ENCODE measurements around the gene LYPD8. TPM values are rescaled to one million over a fixed set of nuclear protein-coding genes. Genes with fewer than 3 reads are reported as not detected.

LYPD8 gene
- polyA plus RNA-seq, 1 donor from 2014 or later: not detected

DNA sequence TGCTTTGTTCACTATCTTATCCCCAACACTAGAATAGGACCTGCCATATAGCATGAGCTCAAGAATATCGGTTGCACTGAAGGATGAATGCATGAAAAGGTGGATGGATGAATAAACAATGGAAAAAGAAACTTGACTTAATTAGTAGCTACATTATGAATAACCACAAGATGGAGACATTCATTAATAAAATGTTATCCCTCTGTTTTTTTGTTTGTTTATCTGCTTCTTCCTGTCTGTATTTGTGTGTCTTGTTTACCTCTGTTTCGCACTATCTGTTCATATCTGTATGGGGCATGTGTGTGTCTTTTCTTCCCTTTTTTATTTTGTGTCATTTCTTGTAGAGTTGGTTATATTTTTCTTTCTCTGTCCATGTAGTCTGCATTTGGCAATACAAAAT, 51.9 kb downstream of the LYPD8 start:
- H3K9ac ChIP-seq (ENCODE audit: low read length): no peak overlapping the region
- no peaks in the 10 kb centered on the region for H3K36me3 ChIP-seq (ENCODE audit: insufficient read depth, low read length)
- H3K4me3 ChIP-seq (ENCODE audit: low read length): no peak overlapping the region
- H3K79me2 ChIP-seq (replicated peaks; ENCODE audit: insufficient read depth, low read length): no peaks in the 10 kb centered on the region
- no peak overlapping the region for H2AFZ ChIP-seq (ENCODE audit: low read depth, low read length)
- H4K20me1 ChIP-seq (ENCODE audit: insufficient read depth): no peaks in the 10 kb centered on the region
- H3F3A ChIP-seq (ENCODE audit: insufficient read depth, low read length, poor library complexity, severe bottlenecking): no peaks in the 10 kb centered on the region
- no peak for TF ChIP-seq EP300 (conservative IDR thresholded peaks at IDR 0.05; ENCODE audit: poor library complexity, severe bottlenecking)
- no peak for TF ChIP-seq RAD21 (conservative IDR thresholded peaks at IDR 0.05)
- no peak for TF ChIP-seq POLR2AphosphoS5 (IDR thresholded peaks at IDR 0.05)
- TF ChIP-seq, protein P1, sequence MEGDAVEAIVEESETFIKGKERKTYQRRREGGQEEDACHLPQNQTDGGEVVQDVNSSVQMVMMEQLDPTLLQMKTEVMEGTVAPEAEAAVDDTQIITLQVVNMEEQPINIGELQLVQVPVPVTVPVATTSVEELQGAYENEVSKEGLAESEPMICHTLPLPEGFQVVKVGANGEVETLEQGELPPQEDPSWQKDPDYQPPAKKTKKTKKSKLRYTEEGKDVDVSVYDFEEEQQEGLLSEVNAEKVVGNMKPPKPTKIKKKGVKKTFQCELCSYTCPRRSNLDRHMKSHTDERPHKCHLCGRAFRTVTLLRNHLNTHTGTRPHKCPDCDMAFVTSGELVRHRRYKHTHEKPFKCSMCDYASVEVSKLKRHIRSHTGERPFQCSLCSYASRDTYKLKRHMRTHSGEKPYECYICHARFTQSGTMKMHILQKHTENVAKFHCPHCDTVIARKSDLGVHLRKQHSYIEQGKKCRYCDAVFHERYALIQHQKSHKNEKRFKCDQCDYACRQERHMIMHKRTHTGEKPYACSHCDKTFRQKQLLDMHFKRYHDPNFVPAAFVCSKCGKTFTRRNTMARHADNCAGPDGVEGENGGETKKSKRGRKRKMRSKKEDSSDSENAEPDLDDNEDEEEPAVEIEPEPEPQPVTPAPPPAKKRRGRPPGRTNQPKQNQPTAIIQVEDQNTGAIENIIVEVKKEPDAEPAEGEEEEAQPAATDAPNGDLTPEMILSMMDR (IDR thresholded peaks at IDR 0.05; ENCODE audit: poor library complexity, severe bottlenecking): no peak
- TF ChIP-seq MXI1 (conservative IDR thresholded peaks at IDR 0.05; ENCODE audit: poor library complexity, severe bottlenecking): no peak
- TF ChIP-seq EZH2 (IDR thresholded peaks at IDR 0.05; ENCODE audit: borderline replicate concordance, insufficient read depth, low read length, poor library complexity, severe bottlenecking): no peak
- TF ChIP-seq, protein P2, sequence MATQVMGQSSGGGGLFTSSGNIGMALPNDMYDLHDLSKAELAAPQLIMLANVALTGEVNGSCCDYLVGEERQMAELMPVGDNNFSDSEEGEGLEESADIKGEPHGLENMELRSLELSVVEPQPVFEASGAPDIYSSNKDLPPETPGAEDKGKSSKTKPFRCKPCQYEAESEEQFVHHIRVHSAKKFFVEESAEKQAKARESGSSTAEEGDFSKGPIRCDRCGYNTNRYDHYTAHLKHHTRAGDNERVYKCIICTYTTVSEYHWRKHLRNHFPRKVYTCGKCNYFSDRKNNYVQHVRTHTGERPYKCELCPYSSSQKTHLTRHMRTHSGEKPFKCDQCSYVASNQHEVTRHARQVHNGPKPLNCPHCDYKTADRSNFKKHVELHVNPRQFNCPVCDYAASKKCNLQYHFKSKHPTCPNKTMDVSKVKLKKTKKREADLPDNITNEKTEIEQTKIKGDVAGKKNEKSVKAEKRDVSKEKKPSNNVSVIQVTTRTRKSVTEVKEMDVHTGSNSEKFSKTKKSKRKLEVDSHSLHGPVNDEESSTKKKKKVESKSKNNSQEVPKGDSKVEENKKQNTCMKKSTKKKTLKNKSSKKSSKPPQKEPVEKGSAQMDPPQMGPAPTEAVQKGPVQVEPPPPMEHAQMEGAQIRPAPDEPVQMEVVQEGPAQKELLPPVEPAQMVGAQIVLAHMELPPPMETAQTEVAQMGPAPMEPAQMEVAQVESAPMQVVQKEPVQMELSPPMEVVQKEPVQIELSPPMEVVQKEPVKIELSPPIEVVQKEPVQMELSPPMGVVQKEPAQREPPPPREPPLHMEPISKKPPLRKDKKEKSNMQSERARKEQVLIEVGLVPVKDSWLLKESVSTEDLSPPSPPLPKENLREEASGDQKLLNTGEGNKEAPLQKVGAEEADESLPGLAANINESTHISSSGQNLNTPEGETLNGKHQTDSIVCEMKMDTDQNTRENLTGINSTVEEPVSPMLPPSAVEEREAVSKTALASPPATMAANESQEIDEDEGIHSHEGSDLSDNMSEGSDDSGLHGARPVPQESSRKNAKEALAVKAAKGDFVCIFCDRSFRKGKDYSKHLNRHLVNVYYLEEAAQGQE (IDR thresholded peaks at IDR 0.05; ENCODE audit: borderline replicate concordance): no peak
- no peak for TF ChIP-seq TAF1 (IDR thresholded peaks at IDR 0.05; ENCODE audit: low read depth)
- H3K9me2 ChIP-seq (ENCODE audit: insufficient read depth, low read length): no peaks in the 10 kb centered on the region
- no peaks in the 10 kb centered on the region for H3K27me3 ChIP-seq (ENCODE audit: insufficient read depth, low read depth, low read length)
- peaks cover 2% of the 10 kb centered on the region for H3K9me3 ChIP-seq (ENCODE audit: low read length)
- no peak overlapping the region for H3K4me2 ChIP-seq (ENCODE audit: low read length)
- no peak overlapping the region for H3K27ac ChIP-seq (ENCODE audit: low read length)

DNA sequence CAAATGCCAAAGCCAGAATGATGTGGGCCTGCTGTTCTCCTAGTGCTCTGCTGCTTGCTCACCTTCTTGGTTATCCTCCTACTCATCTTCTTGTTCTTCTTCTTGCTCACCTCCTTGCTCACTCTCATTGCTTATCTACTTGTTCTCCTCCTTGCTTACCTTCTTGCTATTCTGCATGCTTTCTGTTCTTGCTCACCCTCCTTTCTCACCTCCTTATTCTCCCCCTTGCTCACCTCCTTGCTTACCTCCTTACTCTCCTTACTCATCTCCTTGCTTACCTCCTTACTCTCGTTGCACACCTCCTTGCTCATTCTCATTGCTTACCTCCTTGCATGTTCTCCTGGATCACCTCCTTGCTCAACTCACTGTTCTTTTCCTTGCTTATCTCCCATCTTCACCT, 52.8 kb downstream of the LYPD8 start, which contains the start of gene OR14I1:
Gene OR14I1, minus strand, starts transcription at position 53 of the 400 bp plus-strand sequence.
- no peaks in the 10 kb centered on the region for H3K27me3 ChIP-seq (ENCODE audit: insufficient read depth, low read depth, low read length)
- H3K79me2 ChIP-seq (replicated peaks; ENCODE audit: insufficient read depth, low read length): no peaks in the 10 kb centered on the region
- no peak within 1 kb of the TSS for H3K4me3 ChIP-seq (ENCODE audit: low read length)
- H3K36me3 ChIP-seq (ENCODE audit: insufficient read depth, low read length): no peaks in the 10 kb centered on the region
- H3K9ac ChIP-seq (ENCODE audit: low read length): no peak within 1 kb of the TSS
- no peak within 1 kb of the TSS for H2AFZ ChIP-seq (ENCODE audit: low read depth, low read length)
- no peaks in the 10 kb centered on the region for H3K9me2 ChIP-seq (ENCODE audit: insufficient read depth, low read length)
- TF ChIP-seq, protein P1 (IDR thresholded peaks at IDR 0.05; ENCODE audit: poor library complexity, severe bottlenecking): no peak
- TF ChIP-seq POLR2AphosphoS5 (IDR thresholded peaks at IDR 0.05) (no peak), SMC3 (conservative IDR thresholded peaks at IDR 0.05; ENCODE audit: poor library complexity) (no peak), EP300 (conservative IDR thresholded peaks at IDR 0.05; ENCODE audit: poor library complexity, severe bottlenecking) (no peak), TAF1 (IDR thresholded peaks at IDR 0.05; ENCODE audit: low read depth) (no peak), MXI1 (conservative IDR thresholded peaks at IDR 0.05; ENCODE audit: poor library complexity, severe bottlenecking) (no peak), RAD21 (conservative IDR thresholded peaks at IDR 0.05) (no peak), EZH2 (IDR thresholded peaks at IDR 0.05; ENCODE audit: borderline replicate concordance, insufficient read depth, low read length, poor library complexity, severe bottlenecking) (no peak)
- TF ChIP-seq, protein P2 (IDR thresholded peaks at IDR 0.05; ENCODE audit: borderline replicate concordance): no peak
- no peak within 1 kb of the TSS for H3K4me2 ChIP-seq (ENCODE audit: low read length)
- no peak within 1 kb of the TSS for H3K27ac ChIP-seq (ENCODE audit: low read length)
- H3F3A ChIP-seq (ENCODE audit: insufficient read depth, low read length, poor library complexity, severe bottlenecking): no peaks in the 10 kb centered on the region
- H3K9me3 ChIP-seq (ENCODE audit: low read length): no peaks in the 10 kb centered on the region
- no peaks in the 10 kb centered on the region for H4K20me1 ChIP-seq (ENCODE audit: insufficient read depth)
